Panc1 (cell line): Measurements from ENCODE around the gene UNC80.

Source experiments
- POLR2AphosphoS5 ChIP-seq: IDR thresholded peaks from 2 replicates; pipeline ENCODE4 v1.6.1; 2012; ENCODE audit warnings: mild to moderate bottlenecking, low read depth, low read length, moderate library complexity
- SIN3A ChIP-seq: IDR thresholded peaks from 2 replicates; pipeline ENCODE4 v1.6.1; 2012; ENCODE audit warnings: low read depth, mild to moderate bottlenecking, low read length, moderate library complexity, borderline replicate concordance; ENCODE audit not compliant: insufficient read depth
- TCF7L2 ChIP-seq: IDR thresholded peaks from 2 replicates; pipeline ENCODE4 v1.6.1; 2011; ENCODE audit warnings: mild to moderate bottlenecking, low read depth, low read length, inconsistent platforms
- TF ChIP-seq, protein P1 (sequence below), 2 experiments: IDR thresholded peaks; 2 replicates each; pipeline ENCODE4 v1.6.1; 2011 to 2012; ENCODE audit warnings: low read depth in 2 of 2, control low read depth in 1 of 2, low read length in 1 of 2, mild to moderate bottlenecking in 1 of 2, moderate library complexity in 1 of 2; ENCODE audit not compliant: insufficient read depth in 1 of 2
- TF ChIP-seq, protein P2 (sequence below): fragments of 450-650 bp; IDR thresholded peaks from 2 replicates; pipeline ENCODE4 v1.5.1; 2017; ENCODE audit warnings: mild to moderate bottlenecking

DNA sequence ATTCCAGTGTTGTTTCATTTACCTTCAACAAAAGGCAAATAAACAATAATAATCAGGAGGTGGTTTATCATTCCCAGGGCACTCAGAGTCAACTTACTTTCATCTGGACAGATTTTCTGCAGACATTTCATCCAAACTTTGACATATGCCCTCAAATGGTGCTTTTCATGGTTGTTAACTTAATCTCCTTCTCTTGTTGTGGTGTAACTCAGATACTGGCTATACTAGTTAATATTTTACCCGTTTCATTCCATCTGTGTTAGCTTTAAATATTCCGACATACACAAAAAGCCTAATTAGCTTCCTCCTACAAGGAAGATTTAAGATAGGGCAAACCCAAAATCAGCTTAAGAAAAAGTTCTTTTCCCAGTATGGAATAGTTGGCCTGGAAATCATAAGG lies 186.4 kb downstream of the UNC80 start:
- TF ChIP-seq POLR2AphosphoS5 (no peak), SIN3A (no peak), TCF7L2 (no peak)
- TF ChIP-seq, protein P1, sequence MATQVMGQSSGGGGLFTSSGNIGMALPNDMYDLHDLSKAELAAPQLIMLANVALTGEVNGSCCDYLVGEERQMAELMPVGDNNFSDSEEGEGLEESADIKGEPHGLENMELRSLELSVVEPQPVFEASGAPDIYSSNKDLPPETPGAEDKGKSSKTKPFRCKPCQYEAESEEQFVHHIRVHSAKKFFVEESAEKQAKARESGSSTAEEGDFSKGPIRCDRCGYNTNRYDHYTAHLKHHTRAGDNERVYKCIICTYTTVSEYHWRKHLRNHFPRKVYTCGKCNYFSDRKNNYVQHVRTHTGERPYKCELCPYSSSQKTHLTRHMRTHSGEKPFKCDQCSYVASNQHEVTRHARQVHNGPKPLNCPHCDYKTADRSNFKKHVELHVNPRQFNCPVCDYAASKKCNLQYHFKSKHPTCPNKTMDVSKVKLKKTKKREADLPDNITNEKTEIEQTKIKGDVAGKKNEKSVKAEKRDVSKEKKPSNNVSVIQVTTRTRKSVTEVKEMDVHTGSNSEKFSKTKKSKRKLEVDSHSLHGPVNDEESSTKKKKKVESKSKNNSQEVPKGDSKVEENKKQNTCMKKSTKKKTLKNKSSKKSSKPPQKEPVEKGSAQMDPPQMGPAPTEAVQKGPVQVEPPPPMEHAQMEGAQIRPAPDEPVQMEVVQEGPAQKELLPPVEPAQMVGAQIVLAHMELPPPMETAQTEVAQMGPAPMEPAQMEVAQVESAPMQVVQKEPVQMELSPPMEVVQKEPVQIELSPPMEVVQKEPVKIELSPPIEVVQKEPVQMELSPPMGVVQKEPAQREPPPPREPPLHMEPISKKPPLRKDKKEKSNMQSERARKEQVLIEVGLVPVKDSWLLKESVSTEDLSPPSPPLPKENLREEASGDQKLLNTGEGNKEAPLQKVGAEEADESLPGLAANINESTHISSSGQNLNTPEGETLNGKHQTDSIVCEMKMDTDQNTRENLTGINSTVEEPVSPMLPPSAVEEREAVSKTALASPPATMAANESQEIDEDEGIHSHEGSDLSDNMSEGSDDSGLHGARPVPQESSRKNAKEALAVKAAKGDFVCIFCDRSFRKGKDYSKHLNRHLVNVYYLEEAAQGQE (IDR thresholded peaks at IDR 0.05; ENCODE audit: insufficient read depth in 1 of 2, low read depth in 2 of 2, low read length in 1 of 2) = no peak
- TF ChIP-seq, protein P2, sequence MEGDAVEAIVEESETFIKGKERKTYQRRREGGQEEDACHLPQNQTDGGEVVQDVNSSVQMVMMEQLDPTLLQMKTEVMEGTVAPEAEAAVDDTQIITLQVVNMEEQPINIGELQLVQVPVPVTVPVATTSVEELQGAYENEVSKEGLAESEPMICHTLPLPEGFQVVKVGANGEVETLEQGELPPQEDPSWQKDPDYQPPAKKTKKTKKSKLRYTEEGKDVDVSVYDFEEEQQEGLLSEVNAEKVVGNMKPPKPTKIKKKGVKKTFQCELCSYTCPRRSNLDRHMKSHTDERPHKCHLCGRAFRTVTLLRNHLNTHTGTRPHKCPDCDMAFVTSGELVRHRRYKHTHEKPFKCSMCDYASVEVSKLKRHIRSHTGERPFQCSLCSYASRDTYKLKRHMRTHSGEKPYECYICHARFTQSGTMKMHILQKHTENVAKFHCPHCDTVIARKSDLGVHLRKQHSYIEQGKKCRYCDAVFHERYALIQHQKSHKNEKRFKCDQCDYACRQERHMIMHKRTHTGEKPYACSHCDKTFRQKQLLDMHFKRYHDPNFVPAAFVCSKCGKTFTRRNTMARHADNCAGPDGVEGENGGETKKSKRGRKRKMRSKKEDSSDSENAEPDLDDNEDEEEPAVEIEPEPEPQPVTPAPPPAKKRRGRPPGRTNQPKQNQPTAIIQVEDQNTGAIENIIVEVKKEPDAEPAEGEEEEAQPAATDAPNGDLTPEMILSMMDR = no peak
